ENCODE results near the gene SARM1. TPM values are rescaled to one million over a fixed set of nuclear protein-coding genes. Genes with fewer than 3 reads are reported as not detected.

Gene SARM1
- total RNA-seq, 5 donors from 2014 or later (not counting 1 experiment from before 2014, with no cell fraction given), result 26.0 to 42.3 (median 37.9) TPM

DNA sequence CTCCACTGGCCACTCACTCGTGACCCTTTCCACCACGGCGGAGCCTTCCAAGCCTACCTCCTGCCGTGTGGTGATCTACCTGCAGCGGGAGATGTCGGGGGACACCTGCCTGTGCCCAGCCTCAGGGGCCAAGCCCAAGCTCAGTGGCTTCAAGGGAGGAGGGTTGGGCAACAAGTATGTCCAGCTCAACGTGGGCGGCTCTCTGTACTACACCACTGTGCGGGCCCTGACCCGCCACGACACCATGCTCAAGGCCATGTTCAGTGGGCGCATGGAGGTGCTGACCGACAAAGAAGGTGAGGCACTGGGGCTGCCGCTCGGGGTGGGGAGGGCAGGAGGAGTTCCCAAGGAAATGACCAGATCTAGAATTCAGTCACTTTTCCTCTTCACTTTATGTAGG, 32.1 kb upstream of the SARM1 start:
- Histone ChIP-seq H3K36me3 (ENCODE audit: control insufficient read depth in 2 of 2, extremely low read depth in 1 of 2, insufficient read depth in 1 of 2, low read length in 1 of 2) (peaks cover 7 to 52% of the 10 kb centered on the region in 2 donors), H3K4me3 (ENCODE audit: control insufficient read depth in 1 of 2, extremely low read depth in 1 of 2, low read length in 1 of 2) (no peak overlapping the region), H3K9me3 (no peaks in the 10 kb centered on the region), H3K27ac (ENCODE audit: low read length) (no peak overlapping the region), H3K27me3 (replicated peaks in 1 of 2; ENCODE audit: control insufficient read depth in 2 of 2, extremely low read depth in 1 of 2, insufficient read depth in 2 of 2, low read length in 1 of 2) (no peaks in the 10 kb centered on the region), H3K4me1 (ENCODE audit: control insufficient read depth in 1 of 2, extremely low read depth in 1 of 2, insufficient read depth in 2 of 2, low read length in 2 of 2) (peaks cover 10 to 19% of the 10 kb centered on the region in 2 experiments)
- POLR2A ChIA-PET, result interaction anchor here in 1 of 2 donors (0.6 kb wide), 1 partner anchor 11 kb away, joined by 5 read pairs; no protein-coding TSS in a partner anchor
- Mint-ChIP-seq H3K36me3 (peaks cover 19% of the 10 kb centered on the region), H3K27me3 (no peaks in the 10 kb centered on the region), H3K9me3 (no peaks in the 10 kb centered on the region), H3K4me3 (no peak overlapping the region), H3K27ac (no peak overlapping the region), H3K4me1 (peaks cover 33 to 38% (median 36%) of the 10 kb centered on the region in 3 donors)
- DNase-seq (no peak), ATAC-seq (replicated peaks in 1 of 4) (no peak)
- CTCF ChIA-PET, result no interaction called here
- WGBS (ENCODE audit: insufficient coverage), result 97% methylated on average over 8 of the region's 15 CpGs

GRCh38 chr17:28340374-28340773, 31.1 kb upstream of the SARM1 start:
- H3K4me1 ChIP-seq (ENCODE audit: control insufficient read depth in 1 of 2, extremely low read depth in 1 of 2, insufficient read depth in 2 of 2, low read length in 2 of 2), result peaks cover 6 to 12% of the 10 kb centered on the region in 2 experiments
- Mint-ChIP-seq H3K27ac (no peak overlapping the region), H3K9me3 (no peaks in the 10 kb centered on the region), H3K36me3 (peaks cover 19% of the 10 kb centered on the region), H3K27me3 (no peaks in the 10 kb centered on the region), H3K4me3 (no peak overlapping the region), H3K4me1 (peaks cover 28 to 29% (median 28%) of the 10 kb centered on the region in 3 donors)
- DNase-seq (no peak), ATAC-seq (replicated peaks in 1 of 4) (no peak)
- H3K4me3 ChIP-seq (ENCODE audit: control insufficient read depth in 1 of 2, extremely low read depth in 1 of 2, low read length in 1 of 2), result no peak overlapping the region
- CTCF ChIA-PET, result no interaction called here
- no peak overlapping the region for H3K27ac ChIP-seq (ENCODE audit: low read length)
- H3K9me3 ChIP-seq, result no peaks in the 10 kb centered on the region
- POLR2A ChIA-PET, result no interaction called here
- peaks cover 10 to 58% of the 10 kb centered on the region in 2 donors for H3K36me3 ChIP-seq (ENCODE audit: control insufficient read depth in 2 of 2, extremely low read depth in 1 of 2, insufficient read depth in 1 of 2, low read length in 1 of 2)
- WGBS (ENCODE audit: insufficient coverage), result 84% methylated on average over 5 of the region's 6 CpGs
- no peaks in the 10 kb centered on the region for H3K27me3 ChIP-seq (replicated peaks in 1 of 2; ENCODE audit: control insufficient read depth in 2 of 2, extremely low read depth in 1 of 2, insufficient read depth in 2 of 2, low read length in 1 of 2)

- CTCF ChIA-PET, result no interaction called here
- Histone ChIP-seq H3K4me1 (ENCODE audit: control insufficient read depth in 1 of 2, extremely low read depth in 1 of 2, insufficient read depth in 2 of 2, low read length in 2 of 2) (peaks cover 3 to 4% of the 10 kb centered on the region in 2 experiments), H3K27ac (ENCODE audit: low read length) (no peak overlapping the region), H3K9me3 (no peaks in the 10 kb centered on the region), H3K27me3 (replicated peaks in 1 of 2; ENCODE audit: control insufficient read depth in 2 of 2, extremely low read depth in 1 of 2, insufficient read depth in 2 of 2, low read length in 1 of 2) (no peaks in the 10 kb centered on the region), H3K4me3 (ENCODE audit: control insufficient read depth in 1 of 2, extremely low read depth in 1 of 2, low read length in 1 of 2) (no peak overlapping the region), H3K36me3 (ENCODE audit: control insufficient read depth in 2 of 2, extremely low read depth in 1 of 2, insufficient read depth in 1 of 2, low read length in 1 of 2) (peaks cover 10 to 70% of the 10 kb centered on the region in 2 donors)
- Mint-ChIP-seq H3K4me1 (peaks cover 18 to 21% (median 20%) of the 10 kb centered on the region in 3 donors), H3K27ac (no peak overlapping the region), H3K27me3 (no peaks in the 10 kb centered on the region), H3K4me3 (no peak overlapping the region), H3K36me3 (peaks cover 19% of the 10 kb centered on the region), H3K9me3 (no peaks in the 10 kb centered on the region)
- no peak for ATAC-seq (replicated peaks in 1 of 4)
- no peak for DNase-seq
- WGBS (ENCODE audit: insufficient coverage), result 97% methylated on average over 7 of the region's 11 CpGs
- POLR2A ChIA-PET, result no interaction called here
Observed at GRCh38 chr17:28341516-28341915, 30.0 kb upstream of the SARM1 start.

DNA sequence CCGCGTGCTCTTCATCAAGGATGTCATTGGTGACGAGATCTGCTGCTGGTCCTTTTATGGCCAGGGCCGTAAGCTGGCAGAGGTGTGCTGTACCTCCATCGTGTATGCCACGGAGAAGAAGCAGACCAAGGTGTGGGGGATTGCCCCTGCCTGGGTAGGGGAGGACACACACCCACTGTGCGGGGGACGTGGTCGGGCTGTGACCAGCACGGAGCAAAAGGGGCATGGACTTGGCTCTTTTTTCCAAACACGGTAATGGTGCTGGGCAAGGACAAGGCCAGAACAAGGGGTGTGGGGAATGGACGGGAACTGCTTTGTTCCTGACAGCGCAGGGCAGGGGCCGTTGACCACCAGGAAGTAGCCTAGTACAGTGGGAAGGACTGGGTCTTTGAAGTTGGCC, 29.2 kb upstream of the SARM1 start:
- POLR2A ChIA-PET, result no interaction called here
- no peak overlapping the region for H3K27ac Mint-ChIP-seq

GRCh38 chr17:28343491-28343932, 28.0 kb upstream of the SARM1 start:
- CTCF ChIA-PET, result no interaction called here
- H3K9me3 Mint-ChIP-seq, result no peaks in the 10 kb centered on the region
- no peak overlapping the region for H3K4me3 Mint-ChIP-seq
- H3K27me3 ChIP-seq (replicated peaks in 1 of 2; ENCODE audit: control insufficient read depth in 2 of 2, extremely low read depth in 1 of 2, insufficient read depth in 2 of 2, low read length in 1 of 2), result no peaks in the 10 kb centered on the region
- no peaks in the 10 kb centered on the region for H3K9me3 ChIP-seq
- 58% methylated on average over 8 of the region's 10 CpGs for WGBS (ENCODE audit: insufficient coverage)
- peaks cover 27% of the 10 kb centered on the region for H3K36me3 Mint-ChIP-seq
- peak in 2 of 4 experiments; percentile 21 to 51 for ATAC-seq (replicated peaks in 1 of 4)
- no peak for DNase-seq
- H3K27me3 Mint-ChIP-seq, result no peaks in the 10 kb centered on the region
- H3K4me1 Mint-ChIP-seq, result peaks cover 0 to 4% (median 2%) of the 10 kb centered on the region in 3 donors
- no peaks in the 10 kb centered on the region for H3K4me1 ChIP-seq (ENCODE audit: control insufficient read depth in 1 of 2, extremely low read depth in 1 of 2, insufficient read depth in 2 of 2, low read length in 2 of 2)
- no peak overlapping the region for H3K4me3 ChIP-seq (ENCODE audit: control insufficient read depth in 1 of 2, extremely low read depth in 1 of 2, low read length in 1 of 2)
- peaks cover 14 to 89% of the 10 kb centered on the region in 2 donors for H3K36me3 ChIP-seq (ENCODE audit: control insufficient read depth in 2 of 2, extremely low read depth in 1 of 2, insufficient read depth in 1 of 2, low read length in 1 of 2)
- no peak overlapping the region for H3K27ac ChIP-seq (ENCODE audit: low read length)
- peak overlapping the region in 1 of 2 donors; percentile 50 for H3K27ac Mint-ChIP-seq
- POLR2A ChIA-PET, result interaction anchor here in 1 of 2 donors (0.6 to 0.8 kb wide), 3 partner anchors 12 to 569 kb away, joined by 4 read pairs; no protein-coding TSS in a partner anchor

More for the DNA sequence above, 29.2 kb upstream of the SARM1 start:
- peaks cover 24% of the 10 kb centered on the region for H3K36me3 Mint-ChIP-seq
- peaks cover 10 to 78% of the 10 kb centered on the region in 2 donors for H3K36me3 ChIP-seq (ENCODE audit: control insufficient read depth in 2 of 2, extremely low read depth in 1 of 2, insufficient read depth in 1 of 2, low read length in 1 of 2)
- no peaks in the 10 kb centered on the region for H3K4me1 ChIP-seq (ENCODE audit: control insufficient read depth in 1 of 2, extremely low read depth in 1 of 2, insufficient read depth in 2 of 2, low read length in 2 of 2)
- H3K4me3 Mint-ChIP-seq, result no peak overlapping the region
- CTCF ChIA-PET, result no interaction called here
- H3K9me3 Mint-ChIP-seq, result no peaks in the 10 kb centered on the region
- peaks cover 10 to 13% (median 13%) of the 10 kb centered on the region in 3 donors for H3K4me1 Mint-ChIP-seq
- WGBS (ENCODE audit: insufficient coverage), result 93% methylated on average over 14 of the region's 14 CpGs
- DNase-seq (no peak), ATAC-seq (replicated peaks in 1 of 4) (no peak)
- H3K9me3 ChIP-seq, result no peaks in the 10 kb centered on the region
- no peaks in the 10 kb centered on the region for H3K27me3 ChIP-seq (replicated peaks in 1 of 2; ENCODE audit: control insufficient read depth in 2 of 2, extremely low read depth in 1 of 2, insufficient read depth in 2 of 2, low read length in 1 of 2)
- no peak overlapping the region for H3K4me3 ChIP-seq (ENCODE audit: control insufficient read depth in 1 of 2, extremely low read depth in 1 of 2, low read length in 1 of 2)
- H3K27me3 Mint-ChIP-seq, result no peaks in the 10 kb centered on the region
- H3K27ac ChIP-seq (ENCODE audit: low read length), result no peak overlapping the region

DNA sequence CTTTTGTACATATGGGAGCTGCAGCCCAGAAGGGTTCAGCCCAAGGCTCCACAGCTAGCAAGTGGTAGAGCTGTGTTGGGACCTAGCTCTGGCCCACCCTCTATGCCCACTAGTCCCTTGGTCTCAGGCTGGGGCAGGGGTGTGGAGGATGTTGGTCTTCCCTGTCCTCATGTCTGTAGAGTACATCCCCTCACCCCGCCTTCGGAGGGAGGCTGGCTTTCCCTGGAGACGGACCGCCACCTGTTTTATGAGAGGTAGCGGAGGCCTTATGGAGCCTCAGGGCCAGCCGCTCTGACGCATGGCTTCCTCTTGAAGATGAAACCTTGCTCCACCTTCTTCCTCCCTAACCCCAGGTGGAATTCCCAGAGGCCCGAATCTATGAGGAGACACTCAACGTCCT, 27.5 kb upstream of the SARM1 start:
- POLR2A ChIA-PET, result no interaction called here

More for the DNA sequence above, 27.5 kb upstream of the SARM1 start:
- Mint-ChIP-seq H3K27me3 (no peaks in the 10 kb centered on the region), H3K4me1 (peaks cover 0 to 2% (median 0%) of the 10 kb centered on the region in 3 donors), H3K4me3 (no peak overlapping the region), H3K9me3 (no peaks in the 10 kb centered on the region), H3K27ac (no peak overlapping the region), H3K36me3 (peaks cover 24% of the 10 kb centered on the region)
- ATAC-seq (replicated peaks in 1 of 4) (no peak), DNase-seq (no peak)
- no peaks in the 10 kb centered on the region for H3K27me3 ChIP-seq (replicated peaks in 1 of 2; ENCODE audit: control insufficient read depth in 2 of 2, extremely low read depth in 1 of 2, insufficient read depth in 2 of 2, low read length in 1 of 2)
- H3K27ac ChIP-seq (ENCODE audit: low read length), result no peak overlapping the region
- WGBS (ENCODE audit: insufficient coverage), result 94% methylated on average over 7 of the region's 9 CpGs
- H3K36me3 ChIP-seq (ENCODE audit: control insufficient read depth in 2 of 2, extremely low read depth in 1 of 2, insufficient read depth in 1 of 2, low read length in 1 of 2), result peaks cover 16 to 92% of the 10 kb centered on the region in 2 donors
- no peak overlapping the region for H3K4me3 ChIP-seq (ENCODE audit: control insufficient read depth in 1 of 2, extremely low read depth in 1 of 2, low read length in 1 of 2)
- H3K4me1 ChIP-seq (ENCODE audit: control insufficient read depth in 1 of 2, extremely low read depth in 1 of 2, insufficient read depth in 2 of 2, low read length in 2 of 2), result no peaks in the 10 kb centered on the region
- CTCF ChIA-PET, result no interaction called here
- no peaks in the 10 kb centered on the region for H3K9me3 ChIP-seq

All from T-cell (primary cell).